H7 (cell line): ENCODE data around the gene AURKB. TPM values are rescaled to one million over a fixed set of nuclear protein-coding genes. Genes with fewer than 3 reads are reported as not detected.
"Not testable (repeated sequence)": the region's sequence is repeated elsewhere in the genome, so short reads cannot be mapped to it uniquely, and the experiment has no call there.

ENCODE experiments used
- DNase-seq: peaks from one replicate; pipeline ENCODE4 v3.0.0; 2012
- H3K27me3 ChIP-seq: 2 replicates; pipeline ENCODE4 v1.6.0; 2011; ENCODE audit warnings: mild to moderate bottlenecking, low read length; ENCODE audit not compliant: control insufficient read depth, insufficient read depth
- H3K36me3 ChIP-seq: replicated peaks from 2 replicates; pipeline ENCODE4 v1.5.1; 2011; ENCODE audit warnings: low read length; ENCODE audit not compliant: control insufficient read depth, insufficient read depth
- H3K4me3 ChIP-seq: 2 replicates; pipeline ENCODE4 v1.5.1; 2011; ENCODE audit warnings: low read depth, mild to moderate bottlenecking, control low read depth, low read length, moderate library complexity; ENCODE audit not compliant: insufficient read depth
- total RNA-seq: library from RNA; depleted of rRNA; stranded (reverse); fragments of >200 nt; shearing (Covaris generic); gene quantifications from 2 replicates; pipeline ENCODE4 v1.2.3, GENCODE V29; 2014; rRNA removed

Gene AURKB
- total RNA-seq: 209 and 254 TPM in 2 replicates

DNA sequence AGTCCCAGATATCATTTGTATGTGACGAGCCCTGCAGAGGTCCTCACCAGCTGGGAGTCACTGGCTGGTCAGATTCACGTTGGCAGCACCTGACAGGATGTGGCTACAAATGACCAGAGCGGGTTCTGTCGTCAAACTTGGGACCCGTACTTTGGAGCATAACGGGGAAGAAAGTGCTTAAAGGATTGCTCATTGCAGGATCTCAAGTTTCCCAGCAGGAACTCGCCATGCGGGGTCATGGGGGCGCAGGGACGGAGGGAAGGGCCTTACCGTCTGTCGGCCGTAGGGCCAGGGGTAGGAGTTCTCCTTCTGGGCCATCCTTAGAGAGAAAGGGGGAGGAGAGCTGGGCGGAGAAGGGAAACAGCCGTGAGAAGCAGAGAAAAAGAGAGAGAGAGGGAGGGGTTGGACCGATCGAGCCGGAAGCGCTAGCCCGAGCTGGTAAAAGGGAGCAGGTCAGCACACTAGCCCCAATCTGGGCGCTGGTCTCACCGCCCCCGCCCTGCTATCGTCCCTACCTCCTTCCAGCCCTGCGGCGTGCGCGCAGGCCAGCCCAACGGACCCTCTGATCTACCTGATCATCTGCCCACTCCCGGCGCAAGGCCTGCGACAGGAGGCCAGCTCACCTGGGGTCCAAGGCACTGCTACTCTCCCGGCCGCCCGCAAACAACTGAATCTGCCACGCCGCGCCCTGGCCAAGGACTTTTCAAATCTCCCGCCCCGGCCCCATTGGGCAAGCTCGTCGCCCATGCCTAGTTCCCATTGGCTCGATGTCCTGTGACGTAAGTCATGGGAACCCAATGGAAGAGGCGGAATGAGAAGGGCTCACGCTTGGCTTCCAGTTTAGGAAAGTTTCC lies at the start of gene AURKB:
AURKB (minus strand) TSS at position 669 of the 854 bp plus-strand sequence; CDS start at position 318, 351 bp downstream.
- H3K36me3 ChIP-seq: peaks cover 22% of the 10 kb centered on the region
- no peaks in the 10 kb centered on the region for H3K27me3 ChIP-seq
- H3K4me3 ChIP-seq: peak within 1 kb of the TSS; percentile 95
- peak; percentile 97 for DNase-seq

GRCh38 chr17:8257801-8258200 lies 47.4 kb upstream of the AURKB start:
- H3K36me3 ChIP-seq: peaks cover 50% of the 10 kb centered on the region
- no peak overlapping the region for H3K4me3 ChIP-seq
- no peak for DNase-seq
- no peaks in the 10 kb centered on the region for H3K27me3 ChIP-seq

DNA sequence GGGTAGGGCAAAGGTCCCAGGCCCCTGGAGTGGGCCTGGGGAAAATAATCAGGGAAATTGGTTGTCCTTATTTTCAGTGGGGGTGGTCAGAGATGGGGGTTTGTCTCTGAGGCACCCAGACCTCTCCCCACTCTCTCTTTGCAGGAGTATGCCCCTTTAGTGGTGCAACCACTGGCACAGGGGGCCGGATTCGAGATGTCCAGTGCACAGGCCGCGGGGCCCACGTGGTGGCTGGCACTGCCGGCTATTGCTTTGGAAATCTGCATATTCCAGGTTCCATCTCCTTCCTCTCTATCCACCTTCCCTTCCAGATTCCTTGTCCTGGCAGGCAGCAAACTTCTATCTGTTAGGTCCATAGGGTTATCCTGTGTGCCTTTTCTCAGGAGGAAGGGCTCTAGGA lies 46.3 kb upstream of the AURKB start:
- Histone ChIP-seq H3K4me3 (no peak overlapping the region), H3K27me3 (no peaks in the 10 kb centered on the region), H3K36me3 (peaks cover 44% of the 10 kb centered on the region)
- DNase-seq: no peak

DNA sequence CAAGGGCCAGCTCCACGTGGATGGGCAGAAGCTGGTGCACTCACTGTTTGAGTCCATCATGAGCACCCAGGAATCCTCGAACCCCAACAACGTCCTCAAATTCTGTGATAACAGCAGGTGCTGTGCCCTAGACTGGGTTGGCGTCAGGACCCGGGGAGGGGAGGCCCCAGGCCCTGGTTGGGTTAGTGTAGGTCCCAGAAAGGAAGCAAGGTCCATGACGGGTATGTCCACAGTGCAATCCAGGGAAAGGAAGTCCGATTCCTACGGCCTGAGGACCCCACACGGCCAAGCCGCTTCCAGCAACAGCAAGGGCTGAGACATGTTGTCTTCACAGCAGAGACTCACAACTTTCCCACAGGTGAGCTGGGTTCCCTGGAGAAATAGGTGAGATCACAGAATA lies 45.9 kb upstream of the AURKB start:
- DNase-seq: no peak
- Histone ChIP-seq H3K27me3 (no peaks in the 10 kb centered on the region), H3K36me3 (peaks cover 42% of the 10 kb centered on the region), H3K4me3 (no peak overlapping the region)

GRCh38 chr17:8255499-8255898 lies 45.1 kb upstream of the AURKB start:
- Histone ChIP-seq H3K36me3 (peaks cover 40% of the 10 kb centered on the region), H3K4me3 (no peak overlapping the region), H3K27me3 (no peaks in the 10 kb centered on the region)
- peak; percentile 62 for DNase-seq

DNA sequence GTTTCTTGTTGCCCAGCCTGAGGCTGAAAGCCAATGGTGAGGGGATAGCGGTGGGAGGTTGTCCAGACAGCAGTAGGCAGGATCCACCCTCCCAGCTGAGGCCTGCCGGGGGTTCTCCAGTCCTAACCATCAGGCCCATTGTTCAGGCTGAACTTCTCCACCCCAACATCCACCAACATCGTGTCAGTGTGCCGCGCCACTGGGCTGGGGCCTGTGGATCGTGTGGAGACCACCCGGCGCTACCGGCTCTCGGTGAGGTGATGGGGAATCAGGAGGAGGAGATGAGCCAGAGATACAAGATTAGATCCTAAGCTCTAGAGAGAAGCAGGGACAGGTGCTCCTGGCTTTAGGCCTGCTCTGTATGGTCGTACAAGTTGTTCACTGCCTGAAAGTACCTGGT lies 44.5 kb upstream of the AURKB start:
- Histone ChIP-seq H3K36me3 (peaks cover 40% of the 10 kb centered on the region), H3K27me3 (no peaks in the 10 kb centered on the region), H3K4me3 (no peak overlapping the region)
- DNase-seq: no peak

- Histone ChIP-seq H3K36me3 (peaks cover 38% of the 10 kb centered on the region), H3K4me3 (no peak overlapping the region), H3K27me3 (no peaks in the 10 kb centered on the region)
- no peak for DNase-seq
Observed at GRCh38 chr17:8253801-8254200, 43.4 kb upstream of the AURKB start.

DNA sequence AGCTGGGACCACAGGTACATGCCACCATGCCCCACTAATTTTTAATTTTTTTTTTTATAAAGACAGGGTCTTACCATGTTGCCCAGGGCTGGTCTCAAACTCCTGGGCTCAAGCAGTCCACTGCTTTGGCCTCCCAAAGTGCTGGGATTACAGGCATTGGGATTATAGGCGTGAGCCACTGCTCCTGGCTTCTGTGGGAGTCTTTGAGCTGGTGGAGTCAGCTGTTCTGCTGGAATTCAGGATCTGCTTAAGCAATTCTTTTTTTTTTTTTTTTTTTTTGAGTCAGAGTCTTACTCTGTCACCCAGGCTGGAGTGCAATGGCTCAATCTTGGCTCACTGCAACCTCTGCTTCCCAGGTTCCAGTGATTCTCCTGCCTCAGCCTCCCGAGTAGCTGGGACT lies 41.0 kb upstream of the AURKB start:
- H3K36me3 ChIP-seq: peaks cover 22% of the 10 kb centered on the region
- H3K27me3 ChIP-seq, H3K4me3 ChIP-seq, DNase-seq: not testable (repeated sequence)

DNA sequence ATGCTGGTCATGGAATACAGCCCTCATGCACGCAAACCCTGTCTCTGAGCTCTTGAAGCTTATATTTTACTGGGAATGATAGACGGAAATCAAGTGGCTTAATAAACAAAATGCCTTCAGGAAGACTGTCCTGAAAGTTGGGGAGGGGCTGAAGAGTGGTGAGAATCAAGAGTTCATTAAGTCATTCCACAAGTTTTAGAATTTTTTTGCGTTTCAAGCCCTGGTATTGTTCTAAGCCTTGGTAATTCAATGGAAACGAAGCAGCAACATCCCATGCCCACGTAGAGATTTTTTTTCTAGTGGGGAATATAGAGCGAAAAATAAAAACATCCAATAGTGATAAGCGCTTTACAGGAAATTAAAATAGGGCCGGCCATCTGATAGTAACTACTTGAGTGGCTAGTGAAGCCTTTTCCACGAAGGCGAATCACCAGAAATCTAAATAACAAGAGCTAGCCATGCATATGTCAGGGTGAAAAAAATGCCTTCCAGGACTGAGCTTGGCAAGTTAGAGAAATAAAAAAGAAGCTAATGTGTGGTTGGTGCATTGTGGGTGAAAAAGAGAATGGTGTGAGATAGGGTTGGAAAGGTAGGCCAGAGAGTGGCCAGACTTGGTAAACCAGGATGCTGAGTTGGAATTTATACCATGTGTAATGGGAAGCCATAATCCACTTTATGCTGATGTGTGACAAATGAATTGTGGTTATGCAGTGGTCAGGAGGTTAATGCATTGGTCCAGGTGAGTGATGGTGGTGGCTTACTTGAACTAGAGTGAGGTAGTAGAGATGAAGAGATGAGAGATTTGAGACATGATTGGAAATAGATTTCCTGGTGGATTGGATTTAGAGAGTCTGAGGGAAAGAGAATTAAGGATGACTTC lies 39.5 kb upstream of the AURKB start:
- DNase-seq: no peak
- H3K4me3 ChIP-seq: peak overlapping the region; percentile 81
- H3K27me3 ChIP-seq: no peaks in the 10 kb centered on the region
- H3K36me3 ChIP-seq: peaks cover 8% of the 10 kb centered on the region

DNA sequence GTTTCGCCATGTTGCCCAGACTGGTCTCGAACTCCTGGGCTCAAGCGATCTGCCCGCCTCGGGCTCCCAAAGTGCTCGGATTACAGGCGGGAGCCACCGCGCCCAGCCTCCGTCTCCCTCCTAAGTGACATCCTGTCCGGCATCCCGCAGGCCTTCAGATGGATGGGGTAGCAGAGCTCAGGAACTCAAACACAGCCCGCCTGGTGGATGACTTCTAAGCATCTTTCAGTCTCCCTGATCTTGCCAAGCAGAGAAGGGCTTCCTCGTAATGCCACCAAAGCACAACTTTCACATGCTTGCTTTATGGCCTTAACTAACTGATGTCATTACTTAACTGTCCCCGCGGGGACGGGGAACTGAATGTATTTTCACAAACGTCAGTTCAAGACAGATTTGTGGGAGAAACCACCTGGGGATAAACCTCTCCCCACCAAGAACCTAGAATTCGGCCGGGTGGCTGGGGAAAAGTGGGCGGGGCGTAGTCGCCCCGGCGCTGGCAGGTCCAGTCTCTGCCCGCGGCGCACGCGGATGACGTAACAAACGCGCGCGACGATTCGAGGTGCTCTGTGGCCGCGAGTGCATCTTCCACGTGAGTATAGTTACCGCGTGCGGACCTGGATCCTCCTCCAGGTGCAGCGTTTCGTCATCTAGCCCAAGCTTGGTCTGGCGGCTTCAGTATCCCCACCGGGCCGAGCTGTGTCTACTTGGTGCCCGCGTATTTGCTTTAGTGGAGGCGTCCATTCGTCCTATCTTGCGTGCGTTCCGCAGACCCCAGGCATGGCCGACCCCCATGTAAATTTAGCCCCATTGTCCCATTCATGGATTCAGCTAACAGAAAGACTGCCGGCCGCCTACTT lies 38.6 kb upstream of the AURKB start, which contains the start of gene PFAS:
PFAS (plus strand) TSS at position 539 of the 857 bp plus-strand sequence. CDS start 4,649 bp downstream, outside the sequence.
- Histone ChIP-seq H3K36me3 (peaks cover 3% of the 10 kb centered on the region), H3K27me3 (no peaks in the 10 kb centered on the region), H3K4me3 (peak within 1 kb of the TSS; percentile 81)
- peak; percentile 95 for DNase-seq

- Histone ChIP-seq H3K27me3 (no peaks in the 10 kb centered on the region), H3K4me3 (no peak overlapping the region), H3K36me3 (peaks cover 3% of the 10 kb centered on the region)
- no peak for DNase-seq
Observed at GRCh38 chr17:8244768-8245167, 34.4 kb upstream of the AURKB start.

DNA sequence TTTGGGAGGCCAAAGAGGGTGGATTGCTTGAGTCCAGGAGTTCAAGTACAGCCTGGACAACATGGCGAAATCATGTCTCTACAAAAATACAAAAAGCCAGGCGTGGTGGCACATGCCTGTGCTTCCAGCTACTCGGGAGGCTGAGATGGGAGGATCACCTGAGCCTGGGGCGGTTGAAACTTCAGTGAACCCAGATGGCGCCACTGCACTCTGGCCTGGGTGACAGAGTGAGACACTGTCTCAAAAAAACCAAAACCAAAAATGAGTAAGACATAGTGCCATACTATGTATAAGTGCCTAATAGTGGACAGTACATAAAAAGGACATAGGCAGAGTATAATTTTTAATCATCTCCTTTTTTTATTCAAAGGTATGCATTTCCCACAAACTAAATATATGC lies 33.5 kb upstream of the AURKB start:
- H3K4me3 ChIP-seq: no peak overlapping the region
- H3K36me3 ChIP-seq: peaks cover 3% of the 10 kb centered on the region
- H3K27me3 ChIP-seq: no peaks in the 10 kb centered on the region
- no peak for DNase-seq

GRCh38 chr17:8237886-8238285 lies 27.5 kb upstream of the AURKB start:
- Histone ChIP-seq H3K27me3 (no peaks in the 10 kb centered on the region), H3K36me3 (peaks cover 35% of the 10 kb centered on the region), H3K4me3 (no peak overlapping the region)
- no peak for DNase-seq

GRCh38 chr17:8237175-8237574 lies 26.8 kb upstream of the AURKB start:
- DNase-seq: no peak
- H3K4me3 ChIP-seq: no peak overlapping the region
- H3K27me3 ChIP-seq: no peaks in the 10 kb centered on the region
- peaks cover 41% of the 10 kb centered on the region for H3K36me3 ChIP-seq
